Activated T-helper 1 cell treated with anti-CD3 and anti-CD28 coated beads, Interleukin-2, amount 50 U/mL, for 16 hours (primary cell): ENCODE results near the gene CDH26.

ENCODE experiments used
- DNase-seq, 2 donors: peaks; one replicate each; pipeline ENCODE4 v3.0.0-alpha.2; 2020; ENCODE audit warnings: low read depth in 1 of 2, low spot score in 1 of 2

Gene CDH26

GRCh38 chr20:60043435-60043834, 85.2 kb downstream of the CDH26 start:
- DNase-seq, result no peak

GRCh38 chr20:60046011-60046413, 87.8 kb downstream of the CDH26 start:
- no peak for DNase-seq

GRCh38 chr20:60046436-60046835, 88.2 kb downstream of the CDH26 start:
- DNase-seq, result no peak

GRCh38 chr20:60046860-60047259, 88.6 kb downstream of the CDH26 start:
- DNase-seq, result no peak

- no peak for DNase-seq
Measured at GRCh38 chr20:60048634-60049521, 90.7 kb downstream of the CDH26 start.

- no peak for DNase-seq
Measured at GRCh38 chr20:60049601-60050000, 91.4 kb downstream of the CDH26 start.

- no peak for DNase-seq
Measured at GRCh38 chr20:60050193-60050947, 92.1 kb downstream of the CDH26 start.

GRCh38 chr20:60051911-60052310, 93.7 kb downstream of the CDH26 start:
- no peak for DNase-seq

GRCh38 chr20:60052322-60052721, 94.1 kb downstream of the CDH26 start:
- no peak for DNase-seq

- no peak for DNase-seq
Measured at GRCh38 chr20:60053125-60053817, 95.0 kb downstream of the CDH26 start.

GRCh38 chr20:60053818-60054190, 95.6 kb downstream of the CDH26 start:
- DNase-seq, result no peak

GRCh38 chr20:60054716-60055634, 96.8 kb downstream of the CDH26 start:
- DNase-seq, result no peak

- peak in 1 of 2 donors; percentile 11 for DNase-seq
Measured at GRCh38 chr20:60055740-60056139, 97.5 kb downstream of the CDH26 start.

GRCh38 chr20:60056407-60057122, 98.3 kb downstream of the CDH26 start:
- DNase-seq, result no peak

- DNase-seq, result peak; percentile 22 to 29
Measured at GRCh38 chr20:60057123-60057865, 99.1 kb downstream of the CDH26 start.

- DNase-seq, result no peak
Measured at GRCh38 chr20:60057866-60058807, 99.9 kb downstream of the CDH26 start.

- DNase-seq, result no peak
Measured at GRCh38 chr20:60058879-60059278, 100.7 kb downstream of the CDH26 start.

- DNase-seq, result no peak
Measured at GRCh38 chr20:60060006-60060557, 101.9 kb downstream of the CDH26 start.
